Mucosa of descending colon (tissue), 3 donors: Measurements from ENCODE around the gene RPL31. TPM values are rescaled to one million over a fixed set of nuclear protein-coding genes. Genes with fewer than 3 reads are reported as not detected.

ENCODE experiments used
- ATAC-seq: fragments of 200-7000 bp; cut with Tn5 transposase; one replicate; pipeline ENCODE4 v1.9.1; 2020; ENCODE audit warnings: mild to moderate bottlenecking, moderate library complexity
- DNase-seq, 3 donors: peaks; one replicate each; pipeline ENCODE4 v3.0.0-alpha.2; 2020
- H3K36me3 ChIP-seq: fragments of 200-600 bp; one replicate; pipeline ENCODE4 v1.8.0; 2021; ENCODE audit warnings: low read depth, mild to moderate bottlenecking
- H3K4me1 ChIP-seq: fragments of 200-600 bp; one replicate; pipeline ENCODE4 v1.8.0; 2021; ENCODE audit warnings: low read depth, mild to moderate bottlenecking
- H3K4me3 ChIP-seq: fragments of 200-600 bp; one replicate; pipeline ENCODE4 v1.8.0; 2021; ENCODE audit warnings: mild to moderate bottlenecking
- H3K9me3 ChIP-seq: fragments of 200-600 bp; one replicate; pipeline ENCODE4 v1.8.0; 2021; ENCODE audit warnings: mild to moderate bottlenecking
- intact Hi-C, 2 donors: fragments of 100-400 bp; cut with DNase I in 1 of 2; cut with micrococcal nuclease in 1 of 2; formaldehyde crosslinking; loops; one replicate each; pipeline versions ENCODE4 v1.11.0 to v1.11.1; 2022; cut with DNase I, micrococcal nuclease
- total RNA-seq, 3 donors: library from RNA; stranded (reverse); fragmentation: NEBNext Ultra II Directional in 2 of 3; extraction: Animal tissue kit (Norgen Biotek cat#: 25700) in 2 of 3; gene quantifications; one replicate each; pipeline versions ENCODE4 v1.2.1 to v1.2.4, GENCODE V29; 2021 to 2023
- TF ChIP-seq, protein P1 (sequence below): fragments of 200-600 bp; IDR thresholded peaks from one replicate; pipeline ENCODE4 v1.8.0; 2022; ENCODE audit warnings: antibody characterized with exemption, mild to moderate bottlenecking
- donor health status: DM: no; HTN: no; CAD: no; lungs with moderate emphysema.
- donor health status: DM: no; HTN: no; CAD: no.
- donor health status: DM: no; HTN: yes; CAD: no.

The RPL31 gene
- total RNA-seq, 3 donors from 2014 or later, result 933 to 1,008 (median 1,005) TPM

DNA sequence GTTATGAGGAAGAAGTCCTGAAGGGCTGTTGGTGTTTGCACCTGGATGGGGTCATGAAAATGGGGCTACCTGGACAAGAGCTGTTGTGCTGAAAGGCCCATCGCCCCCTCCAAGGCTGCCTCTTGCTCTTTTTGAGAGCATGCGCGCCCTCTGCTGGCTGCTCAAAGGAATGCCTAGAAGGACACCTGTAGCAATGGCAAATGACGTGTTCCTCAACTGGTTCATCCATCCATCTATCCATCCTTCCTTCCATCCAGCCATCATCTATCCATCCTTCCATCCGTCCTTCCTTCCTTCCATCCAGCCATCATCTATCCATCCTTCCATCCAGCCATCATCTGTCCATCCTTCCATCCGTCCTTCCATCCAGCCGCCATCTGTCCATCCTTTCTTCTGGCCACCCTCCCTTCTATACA is 17.2 kb upstream of the RPL31 start:
- intact Hi-C loops, result loop anchor here (2.0 to 5.0 kb wide), 3 partner anchors 254 to 378 kb away; no protein-coding TSS in a partner anchor
- Histone ChIP-seq H3K4me1 (no peaks in the 10 kb centered on the region), H3K36me3 (no peaks in the 10 kb centered on the region), H3K4me3 (no peak overlapping the region), H3K9me3 (no peaks in the 10 kb centered on the region)
- TF ChIP-seq, protein P1, sequence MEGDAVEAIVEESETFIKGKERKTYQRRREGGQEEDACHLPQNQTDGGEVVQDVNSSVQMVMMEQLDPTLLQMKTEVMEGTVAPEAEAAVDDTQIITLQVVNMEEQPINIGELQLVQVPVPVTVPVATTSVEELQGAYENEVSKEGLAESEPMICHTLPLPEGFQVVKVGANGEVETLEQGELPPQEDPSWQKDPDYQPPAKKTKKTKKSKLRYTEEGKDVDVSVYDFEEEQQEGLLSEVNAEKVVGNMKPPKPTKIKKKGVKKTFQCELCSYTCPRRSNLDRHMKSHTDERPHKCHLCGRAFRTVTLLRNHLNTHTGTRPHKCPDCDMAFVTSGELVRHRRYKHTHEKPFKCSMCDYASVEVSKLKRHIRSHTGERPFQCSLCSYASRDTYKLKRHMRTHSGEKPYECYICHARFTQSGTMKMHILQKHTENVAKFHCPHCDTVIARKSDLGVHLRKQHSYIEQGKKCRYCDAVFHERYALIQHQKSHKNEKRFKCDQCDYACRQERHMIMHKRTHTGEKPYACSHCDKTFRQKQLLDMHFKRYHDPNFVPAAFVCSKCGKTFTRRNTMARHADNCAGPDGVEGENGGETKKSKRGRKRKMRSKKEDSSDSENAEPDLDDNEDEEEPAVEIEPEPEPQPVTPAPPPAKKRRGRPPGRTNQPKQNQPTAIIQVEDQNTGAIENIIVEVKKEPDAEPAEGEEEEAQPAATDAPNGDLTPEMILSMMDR, result peak; percentile 84
- DNase-seq (peak; percentile 76 to 82 (median 79)), ATAC-seq (peak; percentile 78)

DNA sequence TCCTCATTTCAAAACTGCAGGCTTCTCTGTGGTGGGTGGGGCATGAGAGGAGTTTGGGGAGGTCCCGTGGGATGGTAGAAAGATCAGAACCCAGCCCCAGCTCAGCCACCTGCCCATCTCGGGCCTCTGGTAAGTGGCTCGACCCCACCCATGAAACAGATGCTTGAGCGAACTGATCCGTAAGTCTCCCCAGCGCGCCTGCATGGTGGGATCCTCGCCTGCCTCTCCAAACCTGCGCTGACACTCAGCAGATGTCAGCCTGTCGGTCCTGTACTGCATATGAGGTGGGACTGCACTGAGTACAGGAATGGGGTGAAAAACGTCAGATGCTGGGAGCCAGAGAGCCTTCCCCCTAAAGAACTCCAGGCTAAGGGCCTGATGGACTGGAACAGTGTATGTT is 15.9 kb upstream of the RPL31 start:
- TF ChIP-seq, protein P1, result no peak
- no peak for ATAC-seq
- Histone ChIP-seq H3K9me3 (no peaks in the 10 kb centered on the region), H3K36me3 (no peaks in the 10 kb centered on the region), H3K4me3 (no peak overlapping the region), H3K4me1 (no peaks in the 10 kb centered on the region)
- DNase-seq, result no peak
- intact Hi-C loops, result no loop called here

DNA sequence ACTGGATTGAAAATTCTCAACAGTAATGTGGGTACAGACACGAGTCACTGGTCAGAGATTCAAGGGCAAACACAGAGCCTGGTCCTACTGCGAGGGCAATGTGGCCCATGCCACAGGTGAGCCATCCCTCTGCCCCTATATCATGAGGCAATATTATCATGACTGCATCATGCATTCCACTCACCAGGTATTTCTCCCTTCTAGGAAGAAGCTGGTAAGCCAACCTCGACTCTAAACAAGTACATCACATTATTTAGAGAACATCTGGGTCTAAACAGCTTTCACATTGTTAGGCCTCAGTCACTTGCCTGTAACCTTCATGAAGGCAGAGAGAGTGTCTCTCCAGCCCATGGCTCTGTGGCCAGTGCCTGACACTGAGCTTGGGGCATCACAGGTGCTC is 14.6 kb upstream of the RPL31 start:
- DNase-seq (no peak), ATAC-seq (no peak)
- H3K4me3 ChIP-seq, result no peak overlapping the region
- TF ChIP-seq, protein P1, result no peak
- H3K4me1 ChIP-seq, result no peaks in the 10 kb centered on the region
- intact Hi-C loops, result no loop called here
- H3K36me3 ChIP-seq, result no peaks in the 10 kb centered on the region
- no peaks in the 10 kb centered on the region for H3K9me3 ChIP-seq

DNA sequence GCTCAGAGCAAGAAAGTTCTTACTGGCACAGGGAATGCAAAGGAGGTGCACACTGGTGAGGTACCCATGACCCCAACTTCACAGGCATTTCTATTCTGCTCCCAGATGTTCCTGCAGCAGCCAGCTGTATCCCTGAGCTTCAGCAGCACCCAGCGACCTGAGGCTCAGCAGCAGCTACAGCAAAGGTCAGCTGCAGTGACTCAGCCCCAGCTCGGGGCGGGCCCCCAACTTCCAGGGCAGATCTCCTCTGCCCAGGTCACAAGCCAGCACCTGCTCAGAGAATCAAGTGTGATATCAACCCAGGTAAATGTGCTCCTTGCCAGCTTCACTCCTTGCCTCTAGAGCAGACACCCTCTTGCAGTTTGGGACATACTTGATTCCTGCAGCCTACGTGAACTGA is 14.1 kb upstream of the RPL31 start:
- DNase-seq, result no peak
- H3K4me3 ChIP-seq, result no peak overlapping the region
- no peaks in the 10 kb centered on the region for H3K4me1 ChIP-seq
- TF ChIP-seq, protein P1, result no peak
- no peaks in the 10 kb centered on the region for H3K9me3 ChIP-seq
- no peaks in the 10 kb centered on the region for H3K36me3 ChIP-seq
- intact Hi-C loops, result no loop called here
- peak; percentile 10 for ATAC-seq

DNA sequence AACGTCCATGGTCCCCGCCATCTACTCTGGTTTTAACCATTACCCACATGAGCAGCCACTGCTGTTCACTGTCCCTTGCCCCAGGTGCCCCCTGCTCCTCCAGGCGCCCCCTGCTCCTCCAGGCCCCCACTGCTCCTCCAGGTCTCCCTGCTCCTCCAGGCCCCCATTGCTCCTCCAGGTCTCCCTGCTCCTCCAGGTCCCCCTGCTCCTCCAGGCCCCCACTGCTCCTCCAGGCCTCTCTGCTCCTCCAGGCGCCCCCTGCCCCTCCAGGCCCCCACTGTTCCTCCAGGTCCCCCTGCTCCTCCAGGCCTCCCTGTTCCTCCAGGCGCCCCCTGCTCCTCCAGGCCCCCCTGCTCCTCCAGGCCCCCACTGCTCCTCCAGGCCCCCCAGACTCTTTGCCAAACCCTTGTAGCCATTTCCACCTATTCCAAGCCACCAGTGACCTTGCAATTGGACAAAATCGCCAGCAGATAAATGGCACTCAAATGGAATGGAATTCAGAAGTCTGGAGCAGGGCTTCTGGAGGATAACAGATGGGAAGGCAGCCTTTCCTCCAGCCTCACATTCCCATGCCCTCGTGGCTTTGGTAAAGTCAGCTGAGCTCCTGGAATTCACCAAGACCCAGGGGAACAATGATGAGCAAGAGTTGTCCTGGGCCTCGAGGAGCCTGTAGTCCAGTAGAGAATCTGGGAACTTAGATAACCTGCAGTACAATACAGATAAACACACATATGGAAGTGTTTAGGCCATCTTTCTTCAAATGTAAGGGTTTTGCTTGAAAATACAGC is 13.3 kb upstream of the RPL31 start:
- DNase-seq, result no peak
- TF ChIP-seq, protein P1, result no peak
- no peak for ATAC-seq
- intact Hi-C loops, result no loop called here
- H3K4me3 ChIP-seq, result no peak overlapping the region
- H3K9me3 ChIP-seq, result no peaks in the 10 kb centered on the region
- no peaks in the 10 kb centered on the region for H3K4me1 ChIP-seq
- H3K36me3 ChIP-seq, result no peaks in the 10 kb centered on the region
